Stimulated activated CD8-positive, alpha-beta memory T cell treated with anti-CD3 and anti-CD28 coated beads, Interleukin-4, amount 100 ng/mL, for 4 hours (primary cell): ENCODE measurements around the gene EXTL2.
"Not testable (repeated sequence)": the region's sequence is repeated elsewhere in the genome, so short reads cannot be mapped to it uniquely, and the experiment has no call there.

Experiments
- DNase-seq, 2 donors: peaks; one replicate each; pipeline ENCODE4 v3.0.0-alpha.2; 2020; ENCODE audit warnings: low read depth in 2 of 2, low spot score in 1 of 2

The EXTL2 gene, protein sequence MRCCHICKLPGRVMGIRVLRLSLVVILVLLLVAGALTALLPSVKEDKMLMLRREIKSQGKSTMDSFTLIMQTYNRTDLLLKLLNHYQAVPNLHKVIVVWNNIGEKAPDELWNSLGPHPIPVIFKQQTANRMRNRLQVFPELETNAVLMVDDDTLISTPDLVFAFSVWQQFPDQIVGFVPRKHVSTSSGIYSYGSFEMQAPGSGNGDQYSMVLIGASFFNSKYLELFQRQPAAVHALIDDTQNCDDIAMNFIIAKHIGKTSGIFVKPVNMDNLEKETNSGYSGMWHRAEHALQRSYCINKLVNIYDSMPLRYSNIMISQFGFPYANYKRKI

GRCh38 chr1:100894603-100895539 is at the start of gene EXTL2:
EXTL2 (minus strand) TSS chr1:100894842; CDS start chr1:100888757, 6,085 bp downstream.
- DNase-seq, result peak; percentile 18 to 28

DNA sequence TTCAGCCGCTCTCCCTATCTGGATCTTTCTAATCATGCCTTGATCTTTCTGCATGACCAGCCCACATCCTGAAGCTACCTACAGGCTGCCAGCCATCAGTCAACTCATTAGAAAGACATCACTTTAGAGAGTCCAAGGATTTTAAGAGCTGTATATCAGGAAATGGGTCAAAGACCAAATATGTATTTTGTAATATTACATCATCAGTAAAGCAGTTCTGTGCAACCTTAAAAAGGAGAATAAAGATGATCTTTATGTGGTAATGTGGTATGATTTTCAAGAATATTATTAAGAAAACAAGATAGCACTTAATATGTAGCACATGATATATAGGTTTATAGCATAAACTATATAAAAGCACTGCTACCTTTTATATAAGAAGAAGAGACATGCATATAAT is 48.9 kb upstream of the EXTL2 start:
- DNase-seq, result no peak

DNA sequence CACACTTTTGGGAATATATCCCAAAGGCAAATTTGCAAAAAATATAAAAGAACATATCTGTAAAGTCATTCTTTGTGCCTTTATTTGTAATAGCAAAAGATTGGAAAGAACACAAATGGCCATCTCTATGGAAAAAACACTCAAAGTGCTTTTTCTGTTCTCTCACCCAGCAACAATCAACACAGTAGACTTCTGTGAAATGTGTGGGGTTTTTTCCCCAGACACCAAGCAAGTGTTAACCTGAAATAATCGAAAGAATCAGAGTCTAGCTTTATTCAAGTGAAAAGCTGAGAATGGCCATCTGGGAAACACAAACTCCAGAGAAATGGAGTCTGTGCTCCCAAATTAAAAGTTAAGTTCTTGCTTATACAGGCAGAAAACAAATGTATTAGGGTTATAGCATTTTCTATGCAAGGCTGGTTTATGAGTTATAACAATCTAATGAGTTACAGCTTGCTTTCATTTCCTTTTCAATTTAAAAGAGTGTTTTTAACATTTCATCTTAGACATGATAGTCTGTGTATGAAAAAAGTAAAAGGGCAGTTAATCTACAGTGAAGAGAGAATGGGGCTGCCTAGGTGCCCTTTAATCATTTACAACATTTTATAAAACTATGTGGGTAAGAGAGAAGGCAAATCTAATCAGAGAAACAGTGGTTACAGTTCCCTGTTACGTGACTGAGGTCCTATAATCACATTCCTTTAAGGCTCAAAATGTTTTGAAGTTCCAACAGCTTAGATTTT is 47.8 kb upstream of the EXTL2 start:
- DNase-seq, result no peak

- DNase-seq, result no peak
These were observed 47.1 kb upstream of the EXTL2 start for GRCh38 chr1:100941580-100942216.

DNA sequence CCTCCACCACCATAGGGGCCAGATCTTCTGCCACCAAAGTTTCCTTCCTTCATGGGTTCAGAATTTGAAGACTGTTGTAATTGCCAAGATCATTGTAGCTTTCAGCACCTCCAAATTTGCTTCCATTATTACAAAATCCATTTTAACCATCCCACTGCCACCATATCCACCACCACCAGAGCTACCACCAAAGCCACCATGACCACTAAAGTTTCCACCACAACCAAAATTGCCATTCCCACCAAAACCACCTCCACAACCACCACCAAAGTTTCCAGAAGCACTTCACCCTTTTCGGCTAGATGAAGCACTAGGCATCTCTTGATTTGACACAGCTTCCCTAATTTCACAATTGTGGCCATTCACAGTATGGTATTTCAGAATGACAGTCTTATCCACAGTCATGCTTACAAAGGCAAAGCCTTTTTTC is 46.5 kb upstream of the EXTL2 start:
- no peak for DNase-seq

DNA sequence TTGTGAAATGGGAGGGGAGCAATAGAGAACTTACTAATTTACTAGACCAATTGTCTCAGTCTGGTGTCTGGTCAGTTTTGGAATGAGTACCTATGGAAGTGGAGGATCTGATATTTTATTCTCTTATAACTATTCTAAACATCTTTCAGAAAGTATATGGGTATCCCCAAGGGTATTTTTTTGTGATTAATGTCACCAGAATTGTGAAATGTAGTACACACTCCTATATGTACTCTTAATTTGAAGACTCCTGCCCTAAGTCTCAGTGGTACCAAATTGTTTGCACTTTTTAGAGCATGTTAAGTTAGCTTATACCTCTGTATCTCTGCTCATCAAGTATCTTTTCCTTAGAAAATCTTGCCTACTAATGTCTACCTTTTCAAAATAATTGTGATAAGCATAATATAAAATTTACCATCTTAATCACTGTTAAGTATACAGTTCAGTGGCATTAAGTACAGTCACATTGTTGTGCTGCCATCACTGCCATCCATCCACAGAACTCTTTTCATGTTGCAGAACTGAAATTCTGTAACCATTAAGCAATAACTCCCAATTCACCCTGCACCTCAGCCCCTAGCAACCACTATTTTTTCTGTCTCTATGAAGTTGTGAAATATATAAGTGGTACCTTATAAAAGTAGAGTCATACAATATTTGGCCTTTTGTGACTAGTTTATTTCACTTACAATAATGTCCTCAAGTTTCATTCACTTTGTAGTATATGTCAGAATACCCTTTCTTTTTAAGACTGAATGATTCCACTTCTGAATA is 41.7 kb upstream of the EXTL2 start:
- DNase-seq, result no peak

DNA sequence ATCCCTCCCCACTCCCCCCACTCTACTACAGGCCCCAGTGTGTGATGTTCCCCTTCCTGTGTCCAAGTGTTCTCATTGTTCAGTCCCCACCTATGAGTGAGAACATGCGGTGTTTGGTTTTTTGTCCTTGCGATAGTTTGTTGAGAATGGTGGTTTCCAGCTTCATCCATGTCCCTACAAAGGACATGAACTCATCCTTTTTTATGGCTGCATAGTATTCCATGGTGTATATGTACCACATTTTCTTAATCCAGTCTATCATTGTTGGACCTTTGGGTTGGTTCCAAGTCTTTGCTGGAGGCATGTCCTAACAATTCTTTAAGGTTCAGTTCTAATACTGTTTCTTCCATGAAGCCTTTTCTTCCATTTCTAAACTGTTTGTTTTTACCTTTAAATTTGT is 38.9 kb upstream of the EXTL2 start:
- DNase-seq, result not testable (repeated sequence)

- DNase-seq, result no peak
These were observed 37.1 kb upstream of the EXTL2 start for GRCh38 chr1:100931716-100932115.

GRCh38 chr1:100930494-100930893 is 35.9 kb upstream of the EXTL2 start:
- no peak for DNase-seq

DNA sequence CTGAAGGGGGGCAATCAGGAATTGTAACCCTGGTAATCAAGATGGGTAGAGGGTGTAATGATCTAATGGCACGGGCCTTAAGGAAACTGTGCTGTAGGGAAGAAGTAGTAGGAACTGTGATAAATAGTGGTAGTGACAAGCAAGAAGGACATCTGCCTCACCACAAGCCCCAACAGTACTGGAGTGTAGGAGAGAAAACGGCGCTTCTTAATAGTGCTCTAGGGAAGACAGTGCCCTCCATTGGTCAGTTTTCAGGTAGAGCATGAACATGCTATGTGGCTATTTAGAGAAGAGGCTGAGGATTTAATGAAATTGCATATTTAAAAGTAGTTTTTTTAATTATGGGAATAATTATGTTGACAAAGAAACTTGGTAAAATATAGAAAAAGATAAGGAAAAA is 33.5 kb upstream of the EXTL2 start:
- no peak for DNase-seq

- peak in 1 of 2 donors; percentile 31 for DNase-seq
These were observed 32.6 kb upstream of the EXTL2 start for GRCh38 chr1:100927276-100927675.

- no peak for DNase-seq
These were observed 31.6 kb upstream of the EXTL2 start for GRCh38 chr1:100926240-100926639.

DNA sequence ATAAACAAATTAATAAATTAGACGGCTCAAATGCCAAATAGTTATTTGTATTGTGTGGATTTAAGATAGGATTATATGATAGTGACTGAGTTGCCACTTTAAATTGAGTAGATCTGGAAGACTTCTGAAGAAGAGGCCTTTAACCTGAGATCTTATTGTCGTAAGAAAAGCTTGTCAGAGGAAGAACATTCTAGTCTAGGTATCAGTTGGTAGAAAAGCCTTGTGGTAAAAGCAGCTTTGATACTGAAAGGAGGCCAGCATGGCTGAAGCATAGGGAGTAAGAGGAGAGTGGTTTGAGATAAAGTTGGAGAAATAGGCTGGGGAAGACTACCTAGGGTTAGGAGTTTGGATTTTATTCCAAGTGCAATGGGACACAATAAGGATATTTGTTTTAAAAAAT is 30.3 kb upstream of the EXTL2 start:
- no peak for DNase-seq

DNA sequence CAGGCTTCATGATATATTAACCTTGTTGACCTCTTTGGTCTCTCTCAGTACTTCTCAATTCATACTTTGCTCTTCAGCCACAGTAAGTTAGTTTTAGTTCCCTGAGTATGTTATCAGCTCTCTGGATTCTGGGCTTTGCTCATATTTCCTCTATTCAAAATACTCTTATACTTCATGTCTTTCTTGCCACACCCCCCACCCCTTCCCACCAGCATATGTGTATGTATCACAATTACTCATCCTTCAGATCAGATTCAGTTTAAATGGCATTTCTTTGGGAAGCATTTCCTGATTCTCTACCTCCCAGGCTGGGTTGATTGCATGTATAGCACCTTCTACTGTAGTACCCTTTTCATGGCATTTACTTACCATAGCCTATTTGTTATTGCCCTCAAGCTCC is 29.6 kb upstream of the EXTL2 start:
- DNase-seq, result no peak

GRCh38 chr1:100921110-100921706 is 26.6 kb upstream of the EXTL2 start:
- no peak for DNase-seq

DNA sequence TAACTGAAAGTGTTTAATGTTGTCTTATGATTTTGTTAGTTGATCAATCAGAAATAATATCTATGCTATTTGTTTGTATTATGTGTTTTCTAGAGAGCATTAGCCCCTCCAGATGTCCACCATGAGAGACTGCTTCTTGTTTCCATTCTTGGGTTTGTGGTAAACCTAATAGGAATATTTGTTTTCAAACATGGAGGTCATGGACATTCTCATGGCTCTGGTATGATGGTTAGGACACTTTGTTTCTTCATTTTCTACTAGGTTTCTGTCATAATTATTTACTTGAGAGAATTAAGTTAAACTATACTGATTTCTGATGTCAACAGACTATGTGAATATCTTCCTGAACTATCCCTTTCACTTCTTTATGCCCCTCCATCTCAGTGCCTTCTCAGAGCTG is 17.4 kb upstream of the EXTL2 start:
- no peak for DNase-seq

DNA sequence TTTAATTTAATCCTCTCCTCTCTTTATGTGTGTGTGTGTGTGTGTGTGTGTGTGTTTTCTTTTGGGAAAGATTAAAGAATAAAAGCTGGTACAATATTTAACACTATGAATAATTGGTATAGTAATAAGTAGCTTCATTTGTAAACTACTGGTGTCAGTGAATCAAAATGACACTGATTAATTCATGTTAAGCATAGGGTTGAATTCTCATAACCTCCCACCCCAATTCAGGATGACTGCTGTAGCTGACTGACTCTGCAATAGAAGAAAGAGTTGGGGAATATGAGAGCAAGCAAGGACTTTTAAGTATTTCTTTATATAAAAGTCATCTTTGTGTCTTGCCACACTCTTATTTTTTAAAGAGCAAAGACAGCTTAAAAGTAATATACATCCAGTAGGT is 14.4 kb upstream of the EXTL2 start:
- DNase-seq, result no peak

DNA sequence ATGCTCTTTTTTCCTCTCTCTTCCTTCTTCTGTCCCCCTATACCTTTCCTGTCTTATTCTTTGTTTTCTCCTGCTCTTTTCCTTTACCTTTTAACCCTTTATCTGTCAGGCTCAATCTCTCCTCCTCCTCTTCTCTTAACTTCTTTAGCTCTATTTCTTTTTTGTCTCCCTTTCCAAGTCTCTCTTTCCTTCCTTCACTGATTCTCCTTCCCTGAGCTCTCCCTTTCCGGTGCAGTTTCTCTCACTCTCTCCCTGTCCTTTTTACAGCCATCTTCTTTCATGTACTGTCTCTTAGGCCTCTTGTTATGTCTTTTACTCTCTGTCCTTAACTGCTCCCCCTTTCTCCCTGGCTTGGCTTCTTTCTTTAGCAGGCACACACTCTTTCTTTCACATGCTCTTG is 13.2 kb upstream of the EXTL2 start:
- no peak for DNase-seq

DNA sequence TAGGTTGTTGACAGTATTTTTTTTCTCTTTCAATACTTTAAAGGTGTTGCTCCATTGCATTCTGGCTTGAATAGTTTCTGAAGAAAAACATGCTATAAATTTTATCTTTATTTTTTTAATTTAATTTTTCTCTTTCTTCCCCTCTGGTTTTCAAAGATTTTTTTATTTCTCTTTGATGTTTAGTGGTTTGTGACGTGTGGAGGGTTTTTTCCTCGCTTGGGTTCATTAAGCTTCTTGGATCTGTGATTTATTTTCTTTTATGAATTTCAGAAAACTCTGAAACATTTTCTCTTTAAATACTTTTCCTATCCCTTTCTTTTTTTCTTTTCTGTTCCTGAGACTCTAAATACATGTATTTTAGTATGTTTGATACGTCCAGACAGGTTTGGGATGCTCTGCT is 10.5 kb upstream of the EXTL2 start:
- no peak for DNase-seq

GRCh38 chr1:100904528-100904927 is 9.9 kb upstream of the EXTL2 start:
- no peak for DNase-seq
